HG02798 (cell line): ENCODE results near the gene STAB2.

ENCODE experiments used
- ATAC-seq: cut with Tn5 transposase; IDR thresholded peaks from one replicate; pipeline ENCODE4 v1.9.1; 2021; ENCODE audit warnings: mild to moderate bottlenecking; ENCODE audit not compliant: unreplicated experiment, poor library complexity

Gene STAB2

DNA sequence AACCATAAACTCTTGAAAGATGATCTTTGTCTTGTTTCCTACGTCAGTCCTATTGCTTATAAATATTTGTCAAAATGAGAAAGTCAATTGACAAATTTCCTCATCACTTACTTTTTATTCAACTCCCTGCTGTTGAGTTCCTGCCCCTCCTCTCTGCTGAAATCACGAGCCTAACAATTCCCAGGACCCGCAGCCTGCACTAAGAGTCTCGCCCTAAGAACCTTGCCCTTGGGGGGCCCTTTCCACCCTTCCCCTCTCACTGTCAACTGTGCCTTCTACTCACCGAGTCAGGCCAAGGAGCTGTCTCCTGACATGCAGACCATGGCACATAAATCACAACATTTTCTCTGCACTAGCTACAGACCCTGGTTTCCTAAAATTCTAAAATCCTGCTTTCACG lies 99.0 kb downstream of the STAB2 start:
- ATAC-seq: no peak

DNA sequence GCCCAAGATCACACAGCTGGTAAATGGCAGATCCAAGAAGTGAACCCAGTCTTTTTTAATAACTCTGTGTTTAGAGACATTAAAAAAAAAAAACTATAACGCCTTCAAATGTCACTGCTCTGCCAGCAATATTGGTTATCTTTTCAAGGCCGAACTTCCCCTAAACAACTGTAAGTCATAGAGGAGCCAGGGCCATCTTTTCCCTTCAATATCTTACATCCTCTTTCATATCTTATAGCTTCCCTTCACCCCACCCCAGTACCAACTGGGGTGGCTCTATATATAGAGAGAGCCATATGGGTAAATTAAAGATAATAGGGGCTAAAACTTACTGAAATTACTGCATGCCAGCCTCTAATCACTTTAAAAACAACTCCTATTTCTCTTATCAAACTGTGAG lies 100.2 kb downstream of the STAB2 start:
- ATAC-seq: no peak

DNA sequence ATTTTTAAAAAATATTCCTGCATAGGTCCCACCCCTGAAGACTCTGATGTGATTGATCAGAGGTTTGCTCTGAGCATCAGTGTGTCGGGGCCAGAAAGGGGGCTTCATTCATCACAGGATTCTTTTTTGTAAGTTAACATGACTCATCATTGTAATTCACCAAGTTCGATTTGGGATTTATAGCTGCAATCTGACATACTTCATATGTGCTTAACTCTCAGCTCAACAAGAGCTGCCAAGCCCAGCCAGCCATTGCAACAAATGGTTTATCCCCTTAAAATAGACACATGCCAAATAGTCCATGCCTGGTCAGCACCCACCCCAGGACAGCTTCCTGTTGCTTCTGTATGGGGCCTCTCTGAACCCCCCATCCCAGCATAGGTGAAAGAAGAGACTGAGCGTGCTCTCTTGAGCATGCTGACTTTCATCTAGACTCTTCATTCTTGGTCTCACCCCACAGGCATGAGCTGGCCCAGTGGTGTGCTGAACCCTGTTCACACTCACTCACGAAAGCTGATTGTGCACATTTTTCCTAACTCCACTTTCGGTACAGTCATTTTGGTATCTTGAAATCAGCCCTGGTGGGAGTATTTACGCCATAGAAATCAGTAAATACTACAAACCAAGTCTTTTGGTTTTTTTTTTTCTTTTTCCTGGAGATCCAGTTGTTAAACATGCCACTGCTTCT lies 101.4 kb downstream of the STAB2 start:
- no peak for ATAC-seq

DNA sequence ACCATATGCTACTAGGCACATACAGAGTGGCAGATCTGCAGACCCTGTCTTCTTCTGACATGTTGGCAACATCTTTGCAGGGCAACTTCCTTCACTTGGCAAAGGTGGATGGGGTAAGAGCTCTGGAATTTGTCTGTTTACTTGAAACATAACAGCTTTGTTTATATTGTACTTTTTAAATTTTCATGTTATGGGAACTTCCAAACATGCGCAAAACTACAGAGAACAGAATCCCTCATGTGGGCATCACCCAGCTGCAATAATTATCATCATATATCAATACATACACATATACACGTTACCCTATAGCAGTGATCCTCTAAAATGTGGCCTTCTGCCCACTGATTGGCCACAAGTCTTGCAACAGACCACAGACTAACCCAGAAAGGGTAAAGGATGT lies 103.4 kb downstream of the STAB2 start:
- ATAC-seq: no peak

DNA sequence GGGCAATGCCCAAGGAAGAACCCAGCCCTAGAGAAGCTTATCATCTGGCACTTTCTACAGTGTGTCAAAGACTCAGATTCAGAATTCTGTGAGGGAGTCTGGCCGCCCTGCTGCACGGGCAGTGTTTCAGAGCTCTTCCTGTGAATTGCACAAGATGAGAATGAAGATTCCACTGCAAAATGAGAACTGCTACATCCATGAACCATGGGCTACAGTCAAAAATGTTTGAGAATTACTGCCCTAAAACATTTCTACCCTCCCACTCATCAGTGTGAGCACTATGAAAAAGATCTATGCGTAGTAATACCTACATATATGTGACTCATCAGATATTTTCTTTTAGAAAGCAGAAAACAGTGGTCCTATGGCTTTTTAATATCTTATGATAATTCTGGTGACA lies 104.0 kb downstream of the STAB2 start:
- no peak for ATAC-seq

DNA sequence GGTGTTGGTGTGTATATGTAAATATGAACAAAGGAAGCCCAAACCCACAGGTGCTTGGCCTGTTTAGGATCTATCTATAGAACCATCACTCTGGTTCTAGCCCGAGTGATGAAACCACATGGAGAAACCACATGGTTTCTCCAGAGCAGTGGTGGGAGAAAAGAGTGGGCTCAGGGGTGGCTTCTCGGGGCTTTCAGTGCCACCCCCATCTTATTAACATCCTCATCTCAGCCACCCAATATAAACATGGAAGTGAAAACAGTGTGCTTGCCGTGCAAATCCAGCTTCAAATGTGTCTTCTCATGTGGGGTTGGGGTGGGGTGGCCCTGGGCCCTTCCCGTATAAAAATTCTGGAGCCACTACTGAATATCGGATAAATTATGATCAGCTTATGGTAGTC lies 109.0 kb downstream of the STAB2 start:
- ATAC-seq: no peak

DNA sequence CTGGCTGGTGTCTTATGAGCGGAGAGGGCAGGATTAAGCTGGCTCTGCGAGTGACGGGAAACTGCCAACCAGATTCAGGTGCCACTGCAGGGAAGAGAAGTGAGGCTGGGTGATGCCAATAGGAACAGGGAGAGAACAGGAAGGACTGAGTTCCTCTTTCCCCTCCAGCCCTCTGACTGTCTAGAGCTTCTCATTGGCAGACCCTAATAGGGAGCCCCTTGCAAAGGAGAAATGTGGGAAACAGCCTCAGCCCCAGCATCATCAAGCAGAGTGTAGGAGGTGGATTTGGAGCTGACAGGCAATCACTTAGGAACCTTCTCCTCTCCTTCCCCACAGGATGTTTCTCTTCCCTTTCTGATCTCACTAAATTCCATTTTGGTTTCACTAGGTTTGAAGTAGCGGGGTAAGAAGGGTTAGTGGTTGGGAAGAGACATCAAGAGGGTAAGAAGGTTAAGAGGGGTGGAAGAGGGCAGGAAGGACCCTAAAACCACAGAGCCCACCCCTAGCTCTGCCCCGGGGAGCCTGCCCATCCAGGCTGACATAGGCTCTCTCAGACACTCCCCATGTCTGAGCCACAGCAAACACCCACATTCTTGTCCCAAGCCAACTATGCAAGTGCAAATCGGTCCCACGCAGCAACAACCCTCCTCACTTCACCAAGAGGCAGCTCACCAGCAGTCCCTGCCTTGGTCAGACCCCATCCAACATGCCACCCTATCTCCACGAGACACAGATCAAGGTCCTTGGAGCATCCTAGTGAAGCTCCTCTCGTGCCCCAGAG lies 111.1 kb downstream of the STAB2 start:
- ATAC-seq: no peak

DNA sequence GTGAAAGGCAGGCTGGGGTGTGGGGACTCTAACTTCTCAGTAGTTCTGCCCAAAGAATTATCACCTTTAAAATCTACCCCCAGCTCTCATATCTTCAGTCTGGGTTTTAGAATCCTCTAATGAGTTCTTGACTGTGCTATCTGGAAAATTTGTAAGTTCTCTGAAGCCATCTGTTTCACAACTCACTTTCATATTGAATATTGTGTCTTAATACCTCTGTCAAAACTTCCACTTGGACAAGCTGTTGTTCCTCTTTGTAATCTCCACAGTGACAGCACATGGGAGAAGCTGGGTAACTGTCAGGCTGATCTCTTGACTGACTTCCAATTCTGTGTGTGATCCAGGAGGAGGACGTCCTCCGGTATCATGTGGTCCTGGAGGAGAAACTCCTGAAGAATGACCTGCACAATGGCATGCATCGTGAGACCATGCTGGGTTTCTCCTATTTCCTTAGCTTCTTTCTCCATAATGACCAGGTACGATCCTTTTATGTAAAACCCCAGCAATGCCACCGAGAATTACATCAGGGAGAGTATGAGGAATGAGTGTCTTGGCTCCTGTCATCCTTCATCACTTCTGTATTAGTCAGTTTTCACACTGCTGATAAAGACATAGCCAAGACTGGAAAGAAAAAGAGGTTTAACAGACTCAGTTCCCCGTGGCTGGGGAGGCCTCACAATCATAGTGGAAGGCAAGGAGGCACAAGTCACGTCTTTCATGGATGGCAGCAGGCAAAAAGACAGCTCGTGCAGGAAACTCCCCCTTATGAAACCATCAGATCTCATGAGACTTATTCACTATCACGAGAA lies 111.9 kb downstream of the STAB2 start:
- ATAC-seq: no peak

DNA sequence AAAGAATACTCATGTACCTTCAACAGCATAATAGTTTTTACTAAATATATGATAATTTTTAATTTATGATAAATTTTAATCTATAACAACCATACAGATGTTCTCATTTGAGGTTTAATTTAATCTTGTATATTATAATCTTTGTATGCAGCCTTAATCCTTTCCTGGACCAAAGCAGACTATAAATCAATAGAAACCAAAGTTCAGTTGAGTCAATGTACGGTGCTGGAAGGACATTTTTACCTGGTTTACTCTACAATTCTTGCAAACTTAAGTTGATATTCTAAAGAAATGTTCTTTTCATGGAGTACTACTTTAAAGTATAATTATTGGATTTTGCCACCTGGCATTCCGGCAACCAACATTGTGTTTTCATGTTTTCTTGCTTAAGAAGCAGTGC lies 118.0 kb downstream of the STAB2 start:
- ATAC-seq: no peak

DNA sequence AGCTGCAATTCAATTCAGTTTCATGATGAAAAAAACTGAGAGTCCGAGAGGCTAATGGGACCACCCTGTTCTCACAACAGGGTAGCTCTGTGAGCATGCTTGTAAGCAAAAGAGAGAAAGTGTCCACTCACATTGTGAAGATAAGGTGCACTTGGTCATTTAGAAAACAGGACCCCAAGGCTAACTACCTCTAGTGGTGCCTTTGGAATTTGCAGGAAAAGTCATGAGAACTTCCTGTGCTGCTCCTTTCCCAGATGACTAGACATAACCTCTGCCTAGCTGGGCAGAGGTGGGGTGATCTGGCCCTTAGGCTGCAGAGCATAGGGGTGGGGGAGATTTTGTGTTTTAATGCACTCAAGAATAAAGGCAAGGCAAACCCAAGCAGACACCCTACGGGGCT lies 118.9 kb downstream of the STAB2 start:
- ATAC-seq: no peak

DNA sequence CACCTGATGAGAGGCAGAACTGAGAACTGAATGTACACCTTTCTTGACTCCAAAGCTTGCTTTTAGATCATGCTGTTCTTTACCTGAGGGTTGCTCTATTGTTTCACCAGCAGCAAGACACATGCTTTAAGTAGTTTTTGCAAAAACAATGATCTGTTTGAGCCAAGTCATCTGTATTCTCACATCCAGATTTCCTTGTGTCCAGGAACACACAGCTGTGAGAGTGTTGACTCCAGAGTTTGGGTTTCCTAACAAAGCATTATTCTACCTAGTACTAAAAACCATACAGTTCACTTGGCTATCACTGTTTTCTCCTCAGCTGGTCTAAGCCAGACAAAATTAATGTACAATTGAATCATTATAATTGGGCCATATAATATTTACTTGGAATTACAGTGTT lies 120.4 kb downstream of the STAB2 start:
- ATAC-seq: no peak

DNA sequence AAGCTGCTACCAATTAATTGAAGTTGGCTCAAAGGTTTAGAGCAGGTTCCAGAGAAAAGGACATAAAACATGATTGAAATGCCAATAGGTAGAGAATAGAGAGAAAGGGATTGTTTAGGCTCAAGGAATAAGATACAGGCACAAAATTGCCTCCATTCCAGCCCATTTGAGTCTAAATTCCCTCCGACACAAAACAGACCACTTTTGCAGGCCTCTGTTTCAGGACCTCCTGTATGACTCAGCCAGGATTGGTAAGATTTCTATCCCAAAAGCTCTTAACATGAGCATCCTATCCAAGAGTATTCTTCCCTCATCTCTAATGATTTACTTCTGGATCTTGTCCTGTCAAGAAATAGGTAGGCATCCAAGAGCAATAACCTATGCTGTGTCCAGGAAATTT lies 123.5 kb downstream of the STAB2 start:
- ATAC-seq: no peak

DNA sequence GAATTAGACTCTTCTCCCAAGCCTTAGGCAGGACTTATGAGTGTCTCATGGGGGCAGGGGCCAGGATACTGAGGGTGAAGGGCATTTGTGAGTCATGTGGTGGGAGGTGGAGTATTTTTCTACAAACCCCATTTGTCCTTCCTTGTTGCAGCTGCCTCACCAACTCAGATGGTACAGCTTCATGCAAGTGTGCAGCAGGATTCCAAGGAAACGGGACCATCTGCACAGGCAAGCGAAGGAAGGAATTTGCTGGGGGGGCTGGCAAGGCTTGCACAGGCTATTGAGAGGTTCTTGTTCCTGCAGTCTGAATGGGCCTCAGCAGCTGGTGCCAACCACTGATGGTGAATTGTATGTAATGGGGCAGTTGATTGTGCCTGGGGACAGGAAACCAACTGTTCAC lies 125.1 kb downstream of the STAB2 start:
- ATAC-seq: no peak

DNA sequence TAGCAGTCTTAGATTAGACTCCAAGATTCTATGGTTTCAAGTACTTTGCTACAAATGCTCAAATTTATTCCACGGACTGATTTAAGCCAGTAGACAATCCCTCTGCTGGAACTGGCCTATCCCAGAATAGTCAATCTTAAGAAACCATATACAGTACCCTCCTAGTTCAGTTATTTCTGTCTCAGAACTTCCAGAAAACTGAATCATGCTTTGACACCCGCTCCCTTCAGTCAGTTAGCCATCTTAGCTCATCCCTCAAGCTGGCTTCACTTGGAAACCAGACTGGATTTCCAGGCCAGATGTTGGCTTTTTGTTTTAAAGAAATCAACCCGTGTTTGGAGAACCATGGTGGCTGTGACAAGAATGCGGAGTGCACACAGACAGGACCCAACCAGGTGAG lies 128.4 kb downstream of the STAB2 start:
- no peak for ATAC-seq

DNA sequence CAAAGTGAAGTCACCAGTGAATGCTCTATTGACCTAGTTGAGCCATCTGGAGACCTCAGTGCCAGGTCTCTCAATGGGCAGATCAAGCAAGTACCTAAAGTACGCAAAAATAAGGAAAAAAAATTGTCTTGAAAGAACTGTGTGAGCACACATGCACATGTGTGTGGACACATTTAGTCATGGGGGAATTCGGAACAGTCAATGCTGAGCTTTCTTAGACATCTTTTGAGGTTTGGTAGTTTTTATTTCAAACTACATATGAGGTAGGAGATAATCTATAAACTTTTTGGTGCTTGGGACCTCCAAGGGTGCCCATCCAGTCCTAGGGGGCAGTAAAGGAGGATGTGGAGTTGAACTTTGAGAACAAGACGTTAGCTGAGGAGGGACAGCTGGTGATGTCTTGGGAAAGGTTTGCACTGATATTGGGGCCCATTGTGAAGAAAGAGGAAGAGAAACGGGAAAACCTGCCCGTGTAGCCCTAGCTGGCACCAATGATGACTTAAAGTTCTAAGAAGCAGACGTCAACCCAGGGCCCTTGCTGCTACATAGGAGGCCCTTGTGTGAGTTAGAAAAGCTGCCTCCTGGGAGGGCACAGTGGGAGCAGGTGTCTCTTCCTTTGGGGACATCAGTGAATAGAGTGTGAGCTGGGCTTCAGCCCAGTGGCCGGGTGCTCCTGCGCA lies 129.6 kb downstream of the STAB2 start:
- ATAC-seq: no peak

DNA sequence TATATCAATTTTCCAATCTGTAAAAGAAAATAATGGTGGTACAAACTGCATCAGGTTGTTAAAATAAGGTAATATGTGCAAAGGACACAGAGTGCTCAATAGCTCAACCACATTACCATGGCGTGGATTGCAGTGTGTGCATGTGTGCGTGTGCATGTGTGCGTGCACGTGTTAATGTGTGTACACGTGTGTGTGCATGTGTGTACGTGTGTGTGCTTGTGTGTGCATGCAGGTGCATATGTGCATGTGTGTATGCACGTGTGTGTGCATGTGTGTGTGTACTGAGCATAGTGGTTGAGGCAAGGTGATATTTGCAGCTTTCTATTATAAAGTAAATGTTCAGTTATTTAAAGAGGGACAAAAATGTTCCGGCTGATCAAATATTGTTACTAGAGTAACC lies 138.3 kb downstream of the STAB2 start:
- no peak for ATAC-seq

DNA sequence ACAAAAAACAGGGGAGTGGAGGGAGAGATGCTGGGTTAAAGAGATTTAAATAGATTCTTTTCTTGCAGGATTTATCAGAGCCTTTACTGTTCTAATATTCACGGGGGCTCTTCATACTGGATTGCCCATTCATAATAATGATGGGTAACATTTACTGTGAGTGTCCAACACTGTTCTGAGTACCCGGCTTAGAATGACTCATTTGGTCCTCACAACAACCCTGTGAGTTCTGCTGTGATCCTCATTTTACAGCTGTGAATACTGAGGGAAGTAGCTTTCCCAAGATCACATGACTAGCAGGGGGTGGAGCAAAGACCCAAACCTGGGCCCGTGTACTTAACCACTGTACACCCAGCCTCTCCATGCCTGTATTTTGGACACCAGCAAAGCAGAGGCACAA lies 140.6 kb downstream of the STAB2 start:
- ATAC-seq: no peak

DNA sequence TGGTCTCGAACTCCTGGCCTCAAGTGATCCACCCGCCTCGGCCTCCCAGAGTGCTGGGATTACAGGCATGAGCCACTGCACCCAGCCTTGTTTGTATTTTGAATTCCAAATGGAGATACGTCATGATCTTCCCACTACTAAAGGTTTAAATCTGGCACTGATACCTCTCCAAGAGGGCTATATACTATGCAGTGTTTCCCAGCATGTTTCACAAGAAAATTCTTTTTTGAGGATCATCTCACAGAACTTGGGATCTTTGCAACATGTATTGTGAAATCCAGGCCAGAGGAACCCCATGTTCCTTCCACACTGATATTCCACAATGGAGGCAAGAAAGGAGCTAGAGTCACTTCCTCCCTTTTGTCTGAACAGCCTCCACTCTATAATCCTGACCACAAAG lies 141.2 kb downstream of the STAB2 start:
- no peak for ATAC-seq

DNA sequence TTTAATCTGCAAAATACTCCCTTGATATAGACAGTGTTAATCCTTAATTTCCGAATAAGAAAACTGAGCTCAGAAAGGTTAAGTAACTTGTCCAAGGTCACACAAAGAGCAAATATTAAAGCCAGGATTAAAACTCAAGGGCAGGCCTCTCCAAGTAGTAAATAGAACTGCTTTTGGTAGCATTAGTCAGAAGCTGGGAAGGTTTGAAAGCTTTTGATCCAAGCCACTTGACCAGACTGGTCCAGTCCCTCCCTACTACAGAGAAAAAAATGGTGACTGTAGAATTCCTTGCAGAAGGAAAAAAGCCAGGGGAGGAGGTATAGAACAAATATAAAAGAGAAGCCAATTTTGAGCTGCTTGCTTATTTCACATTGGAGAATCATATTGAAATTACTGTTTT lies 142.4 kb downstream of the STAB2 start:
- no peak for ATAC-seq

DNA sequence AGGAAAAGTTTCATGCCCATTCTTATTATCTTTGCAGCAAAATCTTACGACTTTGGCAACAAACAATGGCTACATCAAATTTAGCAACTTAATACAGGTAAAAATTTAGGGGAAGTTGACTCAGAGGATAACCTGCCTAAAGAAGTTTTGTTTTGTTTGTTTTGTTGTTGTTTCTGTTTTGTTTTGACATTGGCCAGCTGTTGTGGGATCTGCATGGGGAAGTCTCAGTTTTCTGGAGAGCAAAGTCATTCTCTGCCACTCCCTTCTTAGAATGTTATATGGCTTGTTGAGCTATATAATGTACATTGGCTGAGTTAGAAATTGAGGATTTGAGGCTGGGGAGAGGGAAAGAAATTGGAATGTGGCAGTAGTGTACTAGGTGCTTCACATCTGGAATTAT lies 144.5 kb downstream of the STAB2 start:
- ATAC-seq: no peak

DNA sequence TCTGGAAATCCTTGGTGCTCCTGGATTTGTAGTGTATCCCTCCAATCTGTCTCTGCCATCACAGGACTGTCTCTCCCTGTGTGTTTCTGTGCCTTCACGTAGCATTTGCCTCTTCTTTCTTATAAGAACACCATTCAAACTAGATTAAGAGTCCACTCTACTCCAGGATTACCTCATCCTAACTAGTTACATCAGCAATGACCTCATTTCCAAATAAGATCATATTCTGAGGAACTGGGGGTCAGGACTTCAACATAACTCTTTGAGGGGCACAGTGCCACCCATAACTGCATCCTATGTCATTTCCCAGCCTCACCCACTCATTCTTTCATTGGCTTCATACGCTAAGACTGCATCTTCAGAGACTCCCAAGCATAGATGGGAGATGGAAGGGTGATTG lies 147.8 kb downstream of the STAB2 start:
- ATAC-seq: no peak
